GM23338 (cell line): Measurements from ENCODE around the gene KRT9.

Experiments used
- CREB1 ChIP-seq: fragments of 250-450 bp; sonication (Bioruptor Pico); IDR thresholded peaks from 2 replicates; pipeline ENCODE4 v1.5.0; 2020; ENCODE audit warnings: low read depth, mild to moderate bottlenecking, moderate library complexity
- CTCF ChIP-seq, 2 experiments: fragments of 200-600 bp in 1 of 2; sonication (generic) in 1 of 2; conservative IDR thresholded peaks; 2 replicates each; pipeline versions ENCODE4 v1.5.1 to v1.6.1; 2016 to 2017; ENCODE audit warnings: antibody characterized with exemption in 2 of 2, low read depth in 2 of 2, mild to moderate bottlenecking in 2 of 2, moderate library complexity in 1 of 2
- ETS1 ChIP-seq: IDR thresholded peaks from 2 replicates; pipeline ENCODE4 v1.6.1; 2016; ENCODE audit warnings: antibody characterized with exemption
- EZH2 ChIP-seq: fragments of 200-600 bp; sonication (generic); IDR thresholded peaks from one replicate; pipeline ENCODE4 v1.8.0; 2017; ENCODE audit warnings: antibody characterized with exemption, mild to moderate bottlenecking, low read depth; ENCODE audit not compliant: unreplicated experiment
- EZH2phosphoT487 ChIP-seq: fragments of 200-600 bp; sonication (generic); IDR thresholded peaks from one replicate; pipeline ENCODE4 v1.8.1; 2018; ENCODE audit warnings: antibody characterized with exemption; ENCODE audit not compliant: unreplicated experiment
- JUNB ChIP-seq: IDR thresholded peaks from one replicate; pipeline ENCODE4 v1.6.1; 2016; ENCODE audit warnings: antibody characterized with exemption; ENCODE audit not compliant: unreplicated experiment
- NANOG ChIP-seq: IDR thresholded peaks from 2 replicates; pipeline ENCODE4 v1.6.1; 2016; ENCODE audit warnings: antibody characterized with exemption, borderline replicate concordance
- POLR2AphosphoS5 ChIP-seq: IDR thresholded peaks from 2 replicates; pipeline ENCODE4 v1.6.1; 2016; ENCODE audit warnings: antibody characterized with exemption, low read depth
- REST ChIP-seq: IDR thresholded peaks from one replicate; pipeline ENCODE4 v1.6.1; 2018; ENCODE audit warnings: antibody characterized with exemption; ENCODE audit not compliant: unreplicated experiment
- ZNF114 ChIP-seq: fragments of 250-450 bp; sonication (Bioruptor Pico); IDR thresholded peaks from 2 replicates; pipeline ENCODE4 v1.5.0; 2020; ENCODE audit warnings: mild to moderate bottlenecking, moderate library complexity
- ZNF331 ChIP-seq: fragments of 250-450 bp; sonication (Bioruptor Pico); IDR thresholded peaks from 2 replicates; pipeline ENCODE4 v1.5.0; 2020; ENCODE audit warnings: low read depth, mild to moderate bottlenecking, moderate library complexity
- ZNF462 ChIP-seq: fragments of 250-450 bp; sonication (Bioruptor Pico); IDR thresholded peaks from 2 replicates; pipeline ENCODE4 v1.5.0; 2020; ENCODE audit warnings: mild to moderate bottlenecking, moderate library complexity

GRCh38 chr17:41578971-41579370 lies 7.1 kb upstream of the KRT9 start:
- TF ChIP-seq JUNB (no peak), CREB1 (CRISPR knock-in tag) (no peak), CTCF (conservative IDR thresholded peaks at IDR 0.05; ENCODE audit: low read depth in 2 of 2) (no peak), POLR2AphosphoS5 (no peak), EZH2 (no peak), EZH2phosphoT487 (no peak), ZNF114 (CRISPR knock-in tag) (no peak), REST (no peak), ETS1 (no peak), ZNF331 (CRISPR knock-in tag) (no peak), ZNF462 (CRISPR knock-in tag) (no peak), NANOG (no peak)
